Astrocyte (in vitro differentiated cells and primary cell): ENCODE results near the gene MIDN. TPM values are rescaled to one million over a fixed set of nuclear protein-coding genes. Genes with fewer than 3 reads are reported as not detected.

Experiments
- DNase-seq: peaks from one replicate; pipeline ENCODE4 v3.0.0-alpha.2; 2010; ENCODE audit warnings: low read depth
- FAIRE-seq: peaks from 2 replicates; lab custom pipeline; 2011; peaks lifted over from hg19 to GRCh38; lab: Jason Lieb, UNC
- H2AFZ ChIP-seq: 2 replicates; pipeline ENCODE4 v1.6.0; 2012; ENCODE audit warnings: low read depth, low read length, inconsistent platforms
- H3K27ac ChIP-seq: 2 replicates; pipeline ENCODE4 v1.5.1; 2011; ENCODE audit warnings: low read depth, low read length, inconsistent platforms
- H3K27me3 ChIP-seq: 2 replicates; pipeline ENCODE4 v1.6.0; 2011; ENCODE audit warnings: low read length, inconsistent platforms; ENCODE audit not compliant: insufficient read depth
- H3K36me3 ChIP-seq: 2 replicates; pipeline ENCODE4 v1.5.1; 2011; ENCODE audit warnings: low read length, inconsistent platforms; ENCODE audit not compliant: insufficient read depth
- H3K4me1 ChIP-seq: 2 replicates; pipeline ENCODE4 v1.5.1; 2011; ENCODE audit warnings: low read length, inconsistent platforms; ENCODE audit not compliant: insufficient read depth
- H3K4me2 ChIP-seq: 2 replicates; pipeline ENCODE4 v1.6.0; 2012; ENCODE audit warnings: low read length, inconsistent platforms
- H3K4me3 ChIP-seq: 2 replicates; pipeline ENCODE4 v1.5.1; 2011; ENCODE audit warnings: low read depth, mild to moderate bottlenecking, low read length, inconsistent platforms; ENCODE audit not compliant: insufficient read depth
- H3K79me2 ChIP-seq: 2 replicates; pipeline ENCODE4 v1.6.0; 2012; ENCODE audit warnings: mild to moderate bottlenecking, low read length, inconsistent platforms; ENCODE audit not compliant: insufficient read depth
- H3K9ac ChIP-seq: 2 replicates; pipeline ENCODE4 v1.6.0; 2012; ENCODE audit warnings: mild to moderate bottlenecking, low read length, inconsistent platforms
- H3K9me3 ChIP-seq: 2 replicates; pipeline ENCODE4 v1.5.1; 2012; ENCODE audit warnings: low read depth, mild to moderate bottlenecking, low read length, inconsistent platforms; ENCODE audit not compliant: insufficient read depth
- H4K20me1 ChIP-seq: 2 replicates; pipeline ENCODE4 v1.6.0; 2012; ENCODE audit warnings: low read length, inconsistent platforms; ENCODE audit not compliant: insufficient read depth
- H3K27ac Mint-ChIP-seq: one replicate; pipeline ENCODE4 v1.8.0; 2021; ENCODE audit warnings: mild to moderate bottlenecking, mixed read lengths; ENCODE audit not compliant: unreplicated experiment
- H3K27me3 Mint-ChIP-seq: one replicate; pipeline ENCODE4 v1.8.0; 2021; ENCODE audit warnings: low read depth, mixed read lengths; ENCODE audit not compliant: unreplicated experiment
- H3K36me3 Mint-ChIP-seq: one replicate; pipeline ENCODE4 v1.8.0; 2021; ENCODE audit warnings: low read depth, mixed read lengths; ENCODE audit not compliant: unreplicated experiment
- H3K4me1 Mint-ChIP-seq: one replicate; pipeline ENCODE4 v1.8.0; 2021; ENCODE audit warnings: low read depth, mixed read lengths; ENCODE audit not compliant: unreplicated experiment
- H3K4me3 Mint-ChIP-seq: one replicate; pipeline ENCODE4 v1.8.0; 2021; ENCODE audit warnings: mild to moderate bottlenecking, moderate library complexity, mixed read lengths; ENCODE audit not compliant: unreplicated experiment
- H3K9me3 Mint-ChIP-seq: one replicate; pipeline ENCODE4 v1.8.0; 2021; ENCODE audit warnings: mild to moderate bottlenecking, mixed read lengths; ENCODE audit not compliant: unreplicated experiment
- CTCF ChIP-seq: IDR thresholded peaks from 2 replicates; pipeline ENCODE4 v1.5.1; 2011; ENCODE audit warnings: low read depth, mild to moderate bottlenecking, inconsistent platforms, low read length, moderate library complexity; ENCODE audit not compliant: insufficient read depth
- EZH2 ChIP-seq: IDR thresholded peaks from 2 replicates; pipeline ENCODE4 v1.6.1; 2012; ENCODE audit warnings: mild to moderate bottlenecking, low read length, inconsistent platforms; ENCODE audit not compliant: insufficient read depth
- total RNA-seq: library from RNA; stranded (reverse); gene quantifications from 2 replicates; pipeline ENCODE4 v1.2.1, GENCODE V29; 2021

MIDN gene
- total RNA-seq, 1 donor from 2014 or later, result 141 TPM

- Histone ChIP-seq H3K4me3 (no peak overlapping the region), H3K79me2 (peaks cover 64% of the 10 kb centered on the region), H3K4me1 (peaks cover 77% of the 10 kb centered on the region), H3K36me3 (peaks cover 20% of the 10 kb centered on the region), H2AFZ (no peak overlapping the region), H4K20me1 (peaks cover 57% of the 10 kb centered on the region), H3K27me3 (no peaks in the 10 kb centered on the region), H3K9me3 (no peaks in the 10 kb centered on the region), H3K4me2 (peak overlapping the region; percentile 97), H3K27ac (peak overlapping the region; percentile 37), H3K9ac (peak overlapping the region; percentile 90)
- H3K36me3 Mint-ChIP-seq, result peaks cover 14% of the 10 kb centered on the region
- FAIRE-seq (no peak), DNase-seq (no peak)
- H3K27me3 Mint-ChIP-seq, result no peaks in the 10 kb centered on the region
- peaks cover 31% of the 10 kb centered on the region for H3K4me1 Mint-ChIP-seq
- no peaks in the 10 kb centered on the region for H3K9me3 Mint-ChIP-seq
- TF ChIP-seq EZH2 (no peak), CTCF (no peak)
- peak overlapping the region; percentile 91 for H3K4me3 Mint-ChIP-seq
- H3K27ac Mint-ChIP-seq, result peak overlapping the region; percentile 41
Measured at GRCh38 chr19:1271528-1272422, 23.4 kb downstream of the MIDN start.

- DNase-seq (no peak), FAIRE-seq (no peak)
- TF ChIP-seq EZH2 (no peak), CTCF (no peak)
- Histone ChIP-seq H3K9ac (peak overlapping the region; percentile 38), H3K9me3 (no peaks in the 10 kb centered on the region), H3K27me3 (no peaks in the 10 kb centered on the region), H3K4me1 (peaks cover 69% of the 10 kb centered on the region), H3K79me2 (peaks cover 67% of the 10 kb centered on the region), H4K20me1 (peaks cover 57% of the 10 kb centered on the region), H3K27ac (peak overlapping the region; percentile 37), H3K4me2 (peak overlapping the region; percentile 97), H3K36me3 (peaks cover 24% of the 10 kb centered on the region), H2AFZ (no peak overlapping the region), H3K4me3 (no peak overlapping the region)
- Mint-ChIP-seq H3K4me1 (peaks cover 31% of the 10 kb centered on the region), H3K27me3 (no peaks in the 10 kb centered on the region), H3K4me3 (peak overlapping the region; percentile 69), H3K9me3 (no peaks in the 10 kb centered on the region), H3K27ac (peak overlapping the region; percentile 48), H3K36me3 (peaks cover 14% of the 10 kb centered on the region)
Measured at GRCh38 chr19:1272423-1273262, 24.3 kb downstream of the MIDN start.
